HG02759 (cell line): ENCODE results near the gene SMPX.

Experiments used
- ATAC-seq: cut with Tn5 transposase; IDR thresholded peaks from one replicate; pipeline ENCODE4 v1.9.1; 2021; ENCODE audit warnings: mild to moderate bottlenecking, moderate library complexity; ENCODE audit not compliant: unreplicated experiment

SMPX gene

DNA sequence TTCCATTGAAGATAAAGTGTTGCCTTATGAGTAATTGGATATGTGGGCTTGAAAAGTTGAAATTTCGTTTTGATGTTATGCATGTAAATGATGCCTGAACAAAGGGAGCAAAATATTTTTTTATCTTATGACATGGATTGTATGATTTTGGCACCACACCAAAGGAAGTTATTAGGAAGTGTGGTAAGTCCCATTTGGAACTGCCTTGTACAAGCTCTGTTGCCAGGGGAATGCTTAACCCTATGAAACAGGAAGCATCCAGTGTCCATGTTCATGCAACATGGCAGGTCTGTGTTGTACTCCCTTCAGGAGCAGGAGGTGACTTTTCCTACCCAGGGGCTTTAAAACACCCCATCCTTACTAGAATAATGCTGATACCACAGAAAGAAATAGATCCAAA lies 13.2 kb downstream of the SMPX start:
- ATAC-seq = no peak

DNA sequence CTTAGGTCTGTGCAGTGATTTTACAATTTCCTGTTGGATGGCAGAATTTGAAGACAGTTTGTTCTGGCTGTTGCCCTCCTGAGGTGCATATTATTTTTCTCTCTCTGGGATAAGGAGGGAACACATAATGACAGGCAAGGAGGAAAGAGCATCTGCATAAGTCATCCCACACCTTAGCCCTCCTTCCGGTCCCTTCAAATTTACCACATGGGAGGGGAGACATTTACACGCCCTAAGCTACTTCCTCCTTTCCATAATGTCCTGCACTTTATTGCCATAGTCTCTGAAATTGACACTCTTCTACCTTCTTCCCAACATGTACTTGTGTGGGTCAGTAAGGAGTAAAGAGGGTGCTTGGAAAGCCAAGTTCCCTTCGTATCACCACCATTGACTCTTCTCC lies 13.9 kb downstream of the SMPX start:
- ATAC-seq = no peak

DNA sequence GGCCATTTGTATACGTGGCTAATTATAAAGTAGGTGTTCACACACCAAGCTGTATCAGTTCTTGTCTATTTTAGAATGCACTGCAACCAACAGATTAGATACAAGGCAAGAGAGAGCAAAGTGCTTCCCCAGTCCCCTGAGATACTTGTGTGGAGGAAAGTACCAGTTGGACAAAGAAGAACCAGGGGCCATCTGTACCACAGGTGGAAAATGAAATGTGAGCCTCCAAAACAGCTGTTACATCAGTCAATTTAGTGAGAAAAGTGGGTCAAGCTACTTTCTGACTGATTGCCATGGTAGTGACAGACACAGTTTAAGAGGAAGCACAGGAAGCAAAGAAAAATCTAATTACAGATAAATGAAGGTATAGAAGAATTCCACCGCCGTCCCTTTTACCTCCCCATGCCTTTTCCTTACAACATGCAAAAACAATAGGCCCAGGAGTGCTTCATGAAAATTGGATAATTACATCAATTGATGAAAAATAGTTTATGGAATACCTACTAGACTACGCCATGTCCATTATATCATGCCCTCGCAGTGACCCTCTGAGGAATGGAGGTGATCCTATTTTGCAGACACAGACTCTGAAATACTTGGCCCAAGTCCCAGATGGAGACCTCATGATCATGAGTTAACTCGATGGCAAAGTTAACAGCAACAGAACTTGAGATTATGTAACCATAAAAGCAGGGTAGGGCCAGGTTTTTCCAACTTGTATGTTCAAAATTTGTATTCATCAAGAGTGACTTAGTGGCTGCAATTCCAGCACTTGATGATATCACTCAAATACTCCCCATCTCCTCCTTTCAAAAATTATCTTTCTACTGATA lies 15.8 kb downstream of the SMPX start:
- ATAC-seq = no peak

DNA sequence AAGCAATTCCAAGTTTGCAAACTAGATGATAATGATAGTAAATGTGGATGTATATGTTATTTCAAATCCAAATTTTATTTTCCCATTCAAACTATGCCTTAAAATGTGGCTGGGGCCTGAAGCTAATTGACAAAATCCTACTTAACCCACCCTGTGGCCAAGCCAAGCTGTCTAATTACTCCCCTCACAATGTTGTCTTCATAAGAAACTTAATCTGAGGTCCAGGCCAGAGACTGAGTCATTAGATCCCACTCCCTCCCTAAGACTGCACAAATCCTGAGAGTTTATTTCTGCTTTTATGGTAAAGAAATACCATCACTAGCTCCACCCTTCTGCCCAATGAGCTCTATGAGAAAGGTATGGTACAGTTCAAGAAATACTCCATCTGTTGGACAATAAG lies 16.6 kb downstream of the SMPX start:
- ATAC-seq = no peak

DNA sequence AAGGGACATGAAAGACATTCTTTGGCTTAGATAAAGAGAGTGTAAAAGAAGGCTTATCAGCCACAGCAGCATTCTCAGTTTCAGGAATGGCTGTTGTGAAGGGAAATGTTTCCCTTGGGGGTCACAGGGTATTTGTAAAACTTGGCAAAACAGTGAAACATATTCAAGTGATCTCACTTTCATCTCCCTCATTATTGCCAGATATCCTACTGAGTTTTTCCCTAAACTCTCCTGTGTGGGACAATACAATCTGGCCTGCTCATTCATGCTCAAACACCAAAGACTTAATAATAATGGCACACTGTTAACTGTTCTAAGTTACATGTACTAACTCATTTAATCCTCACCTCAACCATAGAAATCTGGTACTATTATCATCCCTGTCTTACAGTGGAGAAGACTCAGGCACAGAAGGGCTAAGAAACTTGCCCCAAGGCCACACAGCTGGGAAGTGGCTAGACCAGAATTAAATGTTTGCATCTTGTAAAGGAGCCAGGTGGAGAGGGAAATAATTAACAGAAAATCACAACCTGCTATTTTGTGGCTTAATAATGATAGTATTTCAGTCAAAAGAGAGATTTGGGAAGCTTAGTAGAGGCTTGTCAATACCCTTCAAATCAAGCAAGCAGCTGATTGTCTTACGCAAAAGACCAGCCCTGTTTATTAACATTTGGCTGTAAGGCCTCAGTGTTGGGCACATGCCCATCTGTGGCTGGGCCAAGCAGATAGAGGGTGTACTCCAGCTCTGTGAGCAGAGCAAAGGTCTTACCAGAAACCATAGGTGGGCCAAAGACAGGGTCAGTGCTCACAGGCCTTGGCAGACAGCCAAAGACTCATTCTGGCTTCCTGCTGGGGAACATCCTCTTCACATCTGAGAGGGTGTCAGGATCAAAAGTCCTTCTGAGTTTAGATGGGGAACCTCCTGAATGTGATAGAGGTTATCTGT lies 17.3 kb downstream of the SMPX start:
- ATAC-seq = no peak

DNA sequence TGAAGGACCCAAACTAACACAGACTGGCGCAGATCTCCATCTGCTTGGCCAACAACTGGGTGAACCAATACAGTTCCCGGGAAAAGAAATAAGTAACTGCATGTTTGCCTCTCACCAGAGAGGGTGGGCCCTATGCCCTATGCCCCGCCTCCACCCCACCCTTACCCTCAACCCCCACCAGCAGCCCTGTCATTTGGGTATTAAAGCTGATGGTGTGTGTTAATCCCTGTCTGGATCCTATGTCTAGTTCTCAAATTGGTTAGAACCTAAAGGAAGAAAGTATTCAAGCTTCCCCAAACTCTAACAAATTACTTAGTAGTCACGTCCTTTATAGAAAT lies 19.0 kb downstream of the SMPX start:
- ATAC-seq = no peak

DNA sequence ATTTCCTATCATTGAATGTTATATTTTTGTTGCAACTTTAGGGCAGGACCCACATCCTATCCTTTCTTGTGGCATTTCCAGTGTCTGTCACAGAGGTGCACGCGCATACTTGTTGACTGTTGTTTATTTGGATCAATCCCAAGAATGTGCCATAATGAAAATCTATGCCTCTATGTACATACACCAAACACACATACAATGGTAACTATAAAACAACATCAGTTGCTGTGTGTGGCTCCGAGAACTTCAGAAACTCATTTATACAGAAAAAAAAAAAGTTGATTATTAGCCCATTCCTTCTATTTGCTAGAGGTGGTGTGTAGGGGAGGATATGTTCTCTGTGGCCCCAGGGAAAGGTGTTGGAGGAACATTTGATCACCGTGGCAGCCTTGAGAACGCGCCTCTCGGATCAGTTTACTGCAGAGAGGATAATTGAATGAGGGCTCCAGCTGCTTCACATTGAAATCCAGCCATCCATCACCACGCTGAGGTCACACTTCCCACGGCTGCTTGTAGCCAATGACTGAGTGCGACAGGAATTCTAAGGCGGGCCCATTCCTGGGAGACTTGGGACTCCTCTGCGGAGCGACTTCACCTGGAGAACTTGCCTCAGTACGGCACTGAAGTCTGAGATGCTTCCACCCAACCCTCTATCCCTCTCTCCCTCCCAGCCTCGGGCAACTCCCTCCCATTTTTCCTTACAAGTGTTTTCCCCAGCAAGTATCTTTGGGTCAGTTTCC lies 19.5 kb downstream of the SMPX start:
- no peak for ATAC-seq

DNA sequence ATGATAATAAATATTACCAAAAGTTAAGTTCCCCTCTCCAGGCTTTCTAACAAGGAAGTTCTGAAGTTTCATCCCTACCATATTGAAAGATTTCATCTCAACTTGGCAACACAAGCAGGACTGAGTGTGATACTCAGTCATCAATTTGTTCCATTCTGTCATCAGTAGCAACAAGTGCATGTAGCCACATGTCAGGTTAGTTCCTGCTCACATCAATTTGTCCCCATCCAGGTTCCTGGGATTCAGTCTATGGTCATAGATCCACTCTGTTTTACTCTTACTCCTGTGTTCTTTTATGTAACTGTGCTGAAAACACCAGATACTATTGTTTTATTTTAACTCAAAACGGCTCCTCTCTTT lies 22.2 kb downstream of the SMPX start:
- ATAC-seq = no peak

DNA sequence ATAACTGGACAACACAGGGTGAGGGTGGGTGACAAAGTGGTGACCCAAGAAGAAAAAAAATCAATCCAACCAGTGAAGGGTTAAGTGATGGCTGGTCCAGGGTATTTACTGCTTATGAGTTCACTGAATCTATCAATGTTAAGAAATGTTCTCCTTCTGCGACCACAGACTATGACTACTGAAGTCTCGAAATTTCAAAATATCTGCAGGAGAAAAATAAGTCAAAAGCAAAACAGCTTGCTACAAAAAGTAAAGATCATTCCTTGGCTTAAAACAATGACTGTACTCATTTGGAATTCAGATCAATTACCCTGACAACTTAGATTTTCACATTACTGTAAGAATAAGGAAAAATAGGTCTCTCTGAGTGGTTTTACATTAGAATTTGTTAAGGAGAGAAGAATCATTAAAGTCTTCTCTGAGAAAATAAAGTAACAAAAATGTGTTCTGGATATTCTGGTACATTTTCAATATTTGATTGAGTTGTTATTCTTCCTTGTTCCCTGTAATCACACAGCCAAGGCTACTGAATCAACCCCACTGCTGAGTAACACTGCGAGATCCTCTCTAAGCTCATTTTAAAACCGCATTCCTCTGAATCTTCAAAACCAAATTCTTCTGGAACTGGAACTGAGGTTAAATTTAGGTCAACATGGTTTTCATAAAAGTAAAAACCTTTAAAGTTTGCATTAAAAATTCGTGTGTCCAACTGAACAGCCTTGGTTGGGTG lies 22.7 kb downstream of the SMPX start:
- ATAC-seq = no peak

DNA sequence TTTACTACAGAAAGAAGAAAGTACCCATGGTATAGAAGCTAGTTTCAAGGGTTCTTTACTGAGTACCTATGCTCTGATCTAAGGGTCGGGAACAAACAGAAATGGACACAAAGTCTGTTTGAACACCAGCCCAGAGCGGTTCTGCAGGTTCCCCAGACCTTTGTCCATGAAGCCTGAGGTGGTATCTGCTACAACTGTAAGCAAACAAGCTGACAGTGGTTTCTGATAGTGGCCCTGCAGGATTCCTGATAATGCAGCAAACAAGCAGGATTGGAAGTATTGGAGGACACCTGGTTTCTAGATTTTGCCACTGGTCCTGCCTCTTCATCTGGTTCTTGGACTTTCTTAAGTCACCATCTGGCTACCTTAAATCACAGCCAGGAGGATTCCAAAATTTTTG lies 23.7 kb downstream of the SMPX start:
- ATAC-seq = no peak

DNA sequence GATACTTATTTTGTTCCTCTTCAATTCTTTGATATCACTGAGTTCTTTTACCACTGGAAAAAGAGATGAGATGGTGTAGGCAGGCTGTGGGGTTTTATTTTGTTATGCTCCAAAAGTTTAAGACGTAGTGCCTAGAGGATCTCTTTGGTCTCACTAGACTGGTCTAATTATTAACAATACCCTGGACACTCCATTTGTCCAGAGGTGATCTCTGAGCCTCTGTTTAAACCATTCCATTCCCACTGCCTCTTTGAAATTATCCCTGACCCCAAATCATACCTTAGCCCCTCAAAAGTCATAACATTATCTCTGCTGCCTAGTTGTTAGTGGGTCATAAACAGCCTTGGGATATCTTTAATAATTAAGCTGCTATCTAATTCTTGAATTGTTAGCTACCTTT lies 24.2 kb downstream of the SMPX start:
- no peak for ATAC-seq

DNA sequence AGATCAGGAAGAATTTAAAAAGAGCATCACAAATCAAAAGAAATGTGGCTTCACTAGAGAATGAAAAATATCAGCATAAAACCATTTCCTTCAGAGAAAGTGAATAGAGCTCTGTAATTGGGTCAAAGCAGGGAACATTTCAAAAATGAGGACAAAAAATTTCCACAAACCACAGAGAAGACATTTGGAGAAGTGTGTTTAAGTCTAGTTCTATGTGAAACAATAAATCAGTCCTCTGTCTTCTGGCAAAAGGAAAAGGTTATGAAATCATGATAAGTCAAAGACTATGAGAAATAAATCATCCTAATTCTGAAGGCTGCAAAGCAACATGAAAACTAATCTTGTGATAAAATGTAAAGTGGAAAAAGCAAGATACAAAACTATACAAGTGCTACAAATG lies 27.9 kb downstream of the SMPX start:
- no peak for ATAC-seq

DNA sequence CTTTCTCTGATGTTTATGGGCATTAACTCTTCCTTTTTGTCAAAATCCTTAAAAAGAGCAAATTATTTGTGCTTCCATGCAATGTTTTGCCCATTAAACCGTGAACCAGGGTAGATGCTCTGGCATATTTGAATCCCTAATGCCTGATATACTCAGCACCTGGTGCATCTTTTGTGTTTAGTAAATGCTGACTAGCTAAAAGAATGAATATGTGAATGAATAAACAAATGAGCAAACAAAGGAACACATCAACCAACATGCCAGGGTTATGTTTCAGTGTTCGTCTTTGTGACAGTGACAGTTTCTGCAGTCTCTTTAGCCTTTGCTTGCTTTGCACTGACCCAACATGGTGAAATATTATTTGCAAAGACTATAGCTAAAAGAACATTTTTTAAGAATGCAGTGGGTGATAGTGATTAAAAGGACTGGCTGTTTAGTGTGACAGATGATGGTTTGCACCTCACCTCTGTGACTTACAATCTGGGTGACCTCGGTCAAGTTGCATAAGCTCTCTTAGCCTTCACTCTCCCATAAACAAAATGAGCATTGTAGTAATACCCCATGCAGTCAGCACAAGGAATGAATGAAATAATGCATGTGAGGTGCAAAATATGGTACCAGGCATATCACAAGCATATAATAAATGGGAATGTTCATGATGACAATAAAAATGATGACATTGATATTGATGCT lies 29.5 kb downstream of the SMPX start:
- ATAC-seq = no peak

DNA sequence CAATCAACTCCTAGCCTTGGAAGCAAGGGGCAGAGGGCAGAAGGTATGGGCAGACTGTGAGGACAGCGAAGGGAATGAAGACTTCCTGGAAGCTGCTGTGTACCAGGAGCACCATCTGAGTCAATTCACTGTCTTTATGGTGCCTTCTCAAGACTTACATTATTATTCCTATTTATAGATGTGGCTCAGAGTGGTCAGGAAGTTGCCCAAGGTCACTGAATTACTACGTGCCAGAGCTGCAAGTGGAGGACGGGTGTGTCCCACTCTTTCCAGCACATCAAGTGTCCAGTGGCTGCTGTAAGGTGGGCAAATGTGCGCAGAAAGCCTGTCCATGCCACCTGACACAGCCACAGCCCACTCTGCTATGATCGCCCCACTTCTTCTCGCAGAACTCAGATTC lies 32.0 kb downstream of the SMPX start:
- no peak for ATAC-seq

DNA sequence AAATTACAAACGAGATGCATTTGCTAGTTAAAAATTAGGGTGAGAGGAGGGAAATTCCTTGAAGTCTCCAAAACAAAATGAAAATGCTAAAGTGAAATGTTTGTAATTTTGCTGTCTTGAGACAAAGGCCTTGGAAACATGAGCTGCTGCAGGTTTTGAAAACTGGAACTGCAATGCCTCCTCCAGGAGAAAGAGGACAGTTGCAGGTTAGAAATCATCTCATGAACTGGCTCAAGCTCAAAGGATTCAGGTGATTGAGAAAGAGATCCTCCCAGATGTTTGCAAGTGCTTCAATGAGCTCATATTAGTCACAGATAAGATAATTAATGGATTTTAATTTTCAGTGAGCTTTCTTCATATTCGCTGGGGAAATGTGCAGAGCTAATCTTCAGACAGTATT lies 32.4 kb downstream of the SMPX start:
- ATAC-seq = no peak

DNA sequence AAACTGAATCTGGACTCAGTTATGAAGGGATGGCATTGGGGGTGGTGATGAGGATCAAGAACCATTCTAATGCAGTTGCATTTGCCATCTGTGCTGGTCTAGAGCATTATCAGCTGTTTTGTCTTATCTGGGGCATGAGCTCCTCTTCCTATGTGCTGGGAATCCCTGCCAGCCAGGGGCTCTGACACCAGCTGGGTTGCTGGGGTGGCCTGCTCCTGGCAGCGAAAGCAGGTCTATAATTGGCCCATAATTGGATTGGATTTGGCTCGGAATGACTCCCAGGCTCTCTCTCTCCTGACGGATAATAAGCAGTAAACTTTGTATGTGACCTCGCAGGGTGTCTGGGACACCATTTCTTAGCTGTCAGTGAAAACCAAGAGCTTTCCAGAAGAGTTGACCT lies 34.1 kb downstream of the SMPX start:
- ATAC-seq = no peak

DNA sequence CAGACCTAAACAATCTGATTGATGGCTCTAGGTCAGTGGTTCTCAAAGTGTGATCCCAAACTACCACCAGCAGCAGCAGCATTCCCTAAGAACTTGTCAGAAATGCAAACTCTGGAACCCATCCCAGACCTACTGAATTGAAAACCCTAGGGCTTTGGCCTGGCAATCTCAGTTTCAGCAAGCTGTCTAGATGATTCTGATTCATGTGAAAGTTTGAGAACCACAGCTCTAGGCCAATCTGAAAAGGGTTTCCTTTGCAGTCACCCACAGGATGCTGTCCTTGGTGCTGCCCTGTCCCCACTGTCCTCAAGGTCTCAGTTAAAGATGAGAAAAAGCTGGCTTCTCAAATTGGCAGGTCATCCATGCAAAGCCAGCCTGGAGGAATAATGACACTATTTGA lies 34.8 kb downstream of the SMPX start:
- ATAC-seq = no peak

DNA sequence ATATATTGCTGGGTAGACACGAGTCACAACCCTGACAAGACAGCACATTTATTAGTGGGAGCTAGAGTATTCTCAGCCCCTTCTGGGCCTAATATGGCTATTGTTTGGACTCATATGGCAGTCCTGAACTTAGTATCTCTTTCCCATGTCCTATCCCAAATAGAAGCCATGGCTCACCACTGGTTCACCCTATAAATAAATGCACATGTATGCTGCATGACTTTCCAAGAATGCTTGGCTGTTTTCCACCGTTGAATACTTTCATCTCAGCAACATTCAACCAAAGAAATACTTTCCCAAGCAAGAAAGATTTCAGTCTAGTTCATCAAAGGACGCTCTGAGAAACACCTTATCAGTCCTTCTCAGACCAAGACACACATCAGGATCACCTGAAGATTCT lies 36.7 kb downstream of the SMPX start:
- ATAC-seq = no peak

DNA sequence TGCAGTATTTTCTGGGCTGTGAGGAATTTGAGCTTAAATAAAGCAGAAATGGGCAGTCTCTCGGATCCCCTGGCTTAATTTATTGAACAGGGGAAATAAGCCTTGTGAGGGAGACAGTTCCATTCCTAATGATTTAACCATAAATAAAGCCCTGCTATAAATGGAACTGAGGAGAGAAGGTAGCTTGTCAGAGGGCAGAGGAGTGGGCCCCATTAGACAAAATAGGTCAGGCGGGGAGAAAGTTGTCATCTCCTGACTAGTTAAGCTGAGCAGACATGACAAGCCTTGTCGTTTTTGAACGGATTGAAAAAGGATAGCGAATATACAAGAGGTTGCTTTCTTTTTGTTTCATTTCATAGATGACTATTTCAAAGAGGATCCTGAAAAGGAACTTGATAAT lies 39.3 kb downstream of the SMPX start:
- no peak for ATAC-seq

DNA sequence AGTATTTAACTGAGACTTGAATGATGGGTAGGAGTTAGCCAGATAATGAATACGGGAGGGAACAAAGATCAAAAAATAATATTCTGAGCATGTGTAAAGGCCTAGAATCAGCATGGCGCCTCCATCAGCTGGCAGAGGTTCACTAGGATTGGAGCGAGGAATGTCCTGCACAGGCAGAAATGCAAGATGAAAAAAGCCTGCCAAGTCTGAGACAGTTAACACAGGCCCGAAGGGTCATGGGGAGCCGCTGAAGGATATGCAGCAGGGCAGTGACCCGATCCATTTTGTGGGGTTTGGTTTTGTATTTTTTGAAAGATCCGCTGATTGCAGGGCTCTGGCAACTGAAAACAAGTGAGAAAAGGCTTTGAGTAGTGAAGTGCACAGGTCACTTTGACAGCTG lies 40.1 kb downstream of the SMPX start:
- ATAC-seq = no peak
